Measurements from ENCODE around the gene TMEM259. TPM values are rescaled to one million over a fixed set of nuclear protein-coding genes. Genes with fewer than 3 reads are reported as not detected.
A peak's percentile ranks its signal among the peaks of the same experiment; 100 is the strongest.

Gene TMEM259
- total and polyA plus RNA-seq, 9 of the 15 experiments (the other 6 are each of a cell fraction or from before 2014, with no cell fraction given), result 0.52 to 231 (median 63.6) TPM

DNA sequence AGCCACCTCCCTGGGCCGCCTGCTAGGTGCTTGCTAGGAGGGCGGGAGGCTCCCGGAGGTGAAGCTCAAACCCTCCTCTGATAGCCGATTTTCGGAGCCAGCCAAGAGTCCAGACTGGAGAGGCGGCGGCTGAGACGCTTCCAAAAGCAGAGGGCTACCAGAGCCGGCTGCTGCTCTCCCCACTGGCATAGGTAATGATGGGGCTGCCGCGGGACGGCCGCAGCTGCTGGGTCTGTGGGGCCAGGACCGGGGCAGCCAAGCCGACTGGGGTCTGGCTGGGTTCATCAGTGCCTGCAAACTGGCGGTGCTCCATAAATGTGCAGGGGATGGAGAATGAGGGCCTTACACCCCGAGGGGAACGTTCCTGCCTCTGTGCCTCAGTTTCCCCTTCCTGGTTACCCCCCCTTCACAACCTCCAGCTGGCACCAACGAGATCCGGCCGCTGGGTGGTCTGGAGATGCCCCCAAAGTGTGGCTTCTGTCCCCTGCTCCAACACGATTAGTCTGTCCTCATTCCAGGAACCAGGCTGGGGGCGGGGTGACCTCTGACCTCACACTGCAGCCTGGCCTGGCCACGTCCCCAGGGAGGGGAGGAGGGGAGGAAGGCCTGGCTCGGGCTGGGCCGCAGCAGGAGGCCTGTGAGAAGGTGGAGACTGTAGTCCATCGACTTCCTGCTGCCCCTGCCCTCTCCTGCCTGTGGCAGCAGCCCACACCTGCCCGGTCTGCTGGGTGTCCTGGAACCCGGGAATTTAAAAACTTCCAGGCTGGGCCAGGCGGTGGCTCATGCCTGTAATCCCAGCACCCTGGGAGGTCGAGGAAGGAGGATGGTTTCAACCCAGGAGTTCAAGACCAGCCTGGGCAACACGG is 40.6 kb downstream of the TMEM259 start (continued):
- TF ChIP-seq, protein P1, sequence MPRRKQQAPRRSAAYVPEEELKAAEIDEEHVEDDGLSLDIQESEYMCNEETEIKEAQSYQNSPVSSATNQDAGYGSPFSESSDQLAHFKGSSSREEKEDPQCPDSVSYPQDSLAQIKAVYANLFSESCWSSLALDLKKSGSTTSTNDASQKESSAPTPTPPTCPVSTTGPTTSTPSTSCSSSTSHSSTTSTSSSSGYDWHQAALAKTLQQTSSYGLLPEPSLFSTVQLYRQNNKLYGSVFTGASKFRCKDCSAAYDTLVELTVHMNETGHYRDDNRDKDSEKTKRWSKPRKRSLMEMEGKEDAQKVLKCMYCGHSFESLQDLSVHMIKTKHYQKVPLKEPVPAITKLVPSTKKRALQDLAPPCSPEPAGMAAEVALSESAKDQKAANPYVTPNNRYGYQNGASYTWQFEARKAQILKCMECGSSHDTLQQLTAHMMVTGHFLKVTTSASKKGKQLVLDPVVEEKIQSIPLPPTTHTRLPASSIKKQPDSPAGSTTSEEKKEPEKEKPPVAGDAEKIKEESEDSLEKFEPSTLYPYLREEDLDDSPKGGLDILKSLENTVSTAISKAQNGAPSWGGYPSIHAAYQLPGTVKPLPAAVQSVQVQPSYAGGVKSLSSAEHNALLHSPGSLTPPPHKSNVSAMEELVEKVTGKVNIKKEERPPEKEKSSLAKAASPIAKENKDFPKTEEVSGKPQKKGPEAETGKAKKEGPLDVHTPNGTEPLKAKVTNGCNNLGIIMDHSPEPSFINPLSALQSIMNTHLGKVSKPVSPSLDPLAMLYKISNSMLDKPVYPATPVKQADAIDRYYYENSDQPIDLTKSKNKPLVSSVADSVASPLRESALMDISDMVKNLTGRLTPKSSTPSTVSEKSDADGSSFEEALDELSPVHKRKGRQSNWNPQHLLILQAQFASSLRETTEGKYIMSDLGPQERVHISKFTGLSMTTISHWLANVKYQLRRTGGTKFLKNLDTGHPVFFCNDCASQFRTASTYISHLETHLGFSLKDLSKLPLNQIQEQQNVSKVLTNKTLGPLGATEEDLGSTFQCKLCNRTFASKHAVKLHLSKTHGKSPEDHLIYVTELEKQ (CRISPR knock-in tag; IDR thresholded peaks at IDR 0.05), result no peak
- TF ChIP-seq ZNF79 (CRISPR knock-in tag; IDR thresholded peaks at IDR 0.05; ENCODE audit: low read depth) (no peak), POLR2AphosphoS2 (IDR thresholded peaks at IDR 0.05; ENCODE audit: low read length) (no peak), IRF2 (CRISPR knock-in tag; IDR thresholded peaks at IDR 0.05) (no peak), RBM34 (IDR thresholded peaks at IDR 0.05; ENCODE audit: borderline replicate concordance, insufficient read depth, low read length) (no peak), MYNN (IDR thresholded peaks at IDR 0.05) (peak; percentile 71; the same call in 1 of the 2 replicates), MYNN (CRISPR knock-in tag; IDR thresholded peaks at IDR 0.05) (no peak), ZC3H8 (IDR thresholded peaks at IDR 0.05) (no peak), MTA3 (IDR thresholded peaks at IDR 0.05; ENCODE audit: borderline replicate concordance) (peak; percentile 90; the same call in 1 of the 2 replicates), SIN3A (IDR thresholded peaks at IDR 0.05; ENCODE audit: borderline replicate concordance in 2 of 2, control insufficient read depth in 1 of 2, low read depth in 2 of 2, low read length in 2 of 2) (no peak; a peak in 1 of 4 replicates), HNRNPH1 (optimal IDR thresholded peaks at IDR 0.05; ENCODE audit: low read depth, low read length) (no peak), TRIM24 (IDR thresholded peaks at IDR 0.05) (peak; percentile 44 to 77; a peak in 2 of 4 replicates), CHD1 (IDR thresholded peaks at IDR 0.05; ENCODE audit: low read length) (peak; percentile 39), FOS (IDR thresholded peaks at IDR 0.05; ENCODE audit: extremely low read depth, insufficient read length) (no peak), FOXJ2 (tag; IDR thresholded peaks at IDR 0.05) (no peak), HDAC2 (IDR thresholded peaks at IDR 0.05) (peak; percentile 90; the same call in 1 of the 2 replicates), HMGN3 (IDR thresholded peaks at IDR 0.05; ENCODE audit: borderline replicate concordance, extremely low read depth, insufficient read length, low read depth, low read length) (peak; percentile 82), MIER1 (IDR thresholded peaks at IDR 0.05; ENCODE audit: low read depth) (no peak), SMARCA4 (IDR thresholded peaks at IDR 0.05) (peak; percentile 75), EWSR1 (IDR thresholded peaks at IDR 0.05; ENCODE audit: borderline replicate concordance, low read depth, partially characterized antibody) (no peak), GATAD2A (IDR thresholded peaks at IDR 0.05) (peak; percentile 90; the same call in 1 of the 2 replicates), EGR1 (conservative IDR thresholded peaks at IDR 0.05) (peak; percentile 93)
- TF ChIP-seq, protein P2, sequence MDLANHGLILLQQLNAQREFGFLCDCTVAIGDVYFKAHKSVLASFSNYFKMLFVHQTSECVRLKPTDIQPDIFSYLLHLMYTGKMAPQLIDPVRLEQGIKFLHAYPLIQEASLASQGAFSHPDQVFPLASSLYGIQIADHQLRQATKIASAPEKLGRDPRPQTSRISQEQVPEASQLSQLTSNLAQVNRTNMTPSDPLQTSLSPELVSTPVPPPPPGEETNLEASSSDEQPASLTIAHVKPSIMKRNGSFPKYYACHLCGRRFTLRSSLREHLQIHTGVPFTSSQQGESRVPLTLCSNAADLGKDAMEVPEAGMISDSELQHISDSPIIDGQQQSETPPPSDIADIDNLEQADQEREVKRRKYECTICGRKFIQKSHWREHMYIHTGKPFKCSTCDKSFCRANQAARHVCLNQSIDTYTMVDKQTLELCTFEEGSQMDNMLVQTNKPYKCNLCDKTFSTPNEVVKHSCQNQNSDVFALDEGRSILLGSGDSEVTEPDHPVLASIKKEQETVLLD (IDR thresholded peaks at IDR 0.05), result peak; percentile 86
